GM19324 (cell line): ENCODE results near the gene ROCK2.
"Not testable (repeated sequence)": the region's sequence is repeated elsewhere in the genome, so short reads cannot be mapped to it uniquely, and the experiment has no call there.

ENCODE experiments used
- ATAC-seq: cut with Tn5 transposase; IDR thresholded peaks from one replicate; pipeline ENCODE4 v1.9.1; 2021; ENCODE audit warnings: mild to moderate bottlenecking, moderate library complexity; ENCODE audit not compliant: unreplicated experiment, low FRiP score

Gene ROCK2

GRCh38 chr2:11280713-11281112, 63.7 kb downstream of the ROCK2 start:
- ATAC-seq = no peak

- no peak for ATAC-seq
Measured at GRCh38 chr2:11279398-11279797, 65.0 kb downstream of the ROCK2 start.

- ATAC-seq = no peak
Measured at GRCh38 chr2:11278219-11278618, 66.2 kb downstream of the ROCK2 start.

GRCh38 chr2:11275910-11276309, 68.5 kb downstream of the ROCK2 start:
- no peak for ATAC-seq

- ATAC-seq = no peak
Measured at GRCh38 chr2:11270891-11271290, 73.5 kb downstream of the ROCK2 start.

GRCh38 chr2:11267931-11268330, 76.5 kb downstream of the ROCK2 start:
- ATAC-seq = no peak

GRCh38 chr2:11264818-11265217, 79.6 kb downstream of the ROCK2 start:
- ATAC-seq = no peak

GRCh38 chr2:11264007-11264406, 80.4 kb downstream of the ROCK2 start:
- ATAC-seq = no peak

- ATAC-seq = no peak
Measured at GRCh38 chr2:11263177-11263576, 81.3 kb downstream of the ROCK2 start.

GRCh38 chr2:11262438-11262837, 82.0 kb downstream of the ROCK2 start:
- not testable (repeated sequence) for ATAC-seq

GRCh38 chr2:11261564-11261963, 82.9 kb downstream of the ROCK2 start:
- ATAC-seq = not testable (repeated sequence)

GRCh38 chr2:11260979-11261378, 83.5 kb downstream of the ROCK2 start:
- no peak for ATAC-seq

GRCh38 chr2:11257964-11258363, 86.5 kb downstream of the ROCK2 start:
- no peak for ATAC-seq

GRCh38 chr2:11257078-11257477, 87.4 kb downstream of the ROCK2 start:
- ATAC-seq = no peak

- no peak for ATAC-seq
Measured at GRCh38 chr2:11256166-11256565, 88.3 kb downstream of the ROCK2 start.

GRCh38 chr2:11254100-11254536, 90.3 kb downstream of the ROCK2 start:
- ATAC-seq = no peak

- not testable (repeated sequence) for ATAC-seq
Measured at GRCh38 chr2:11252458-11252857, 92.0 kb downstream of the ROCK2 start.

GRCh38 chr2:11250400-11251196, 93.8 kb downstream of the ROCK2 start:
- ATAC-seq = no peak

- no peak for ATAC-seq
Measured at GRCh38 chr2:11245322-11245721, 99.1 kb downstream of the ROCK2 start.

- no peak for ATAC-seq
Measured at GRCh38 chr2:11244091-11244826, 100.2 kb downstream of the ROCK2 start.

- no peak for ATAC-seq
Measured at GRCh38 chr2:11243512-11243911, 100.9 kb downstream of the ROCK2 start.
